Tibial artery (tissue), 4 donors: Measurements from ENCODE around the gene HOMEZ.
"Not testable (repeated sequence)": the region's sequence is repeated elsewhere in the genome, so short reads cannot be mapped to it uniquely, and the experiment has no call there.

Experiments used
- DNase-seq, 2 donors: peaks; one replicate each; pipeline ENCODE4 v3.0.0-alpha.2; 2019
- H3K27ac ChIP-seq, 2 donors: fragments of 200-600 bp; sonication (generic) in 1 of 2; 1 replicate in 1 of 2; 2 replicates in 1 of 2; pipeline ENCODE4 v1.5.1; 2018 to 2019; ENCODE audit warnings: mild to moderate bottlenecking in 1 of 2
- H3K27me3 ChIP-seq, 2 donors: fragments of 200-600 bp; sonication (generic) in 1 of 2; one replicate each; pipeline versions ENCODE4 v1.5.1 to v1.6.0; 2016 to 2019
- H3K36me3 ChIP-seq, 3 donors: fragments of 200-600 bp; sonication (generic) in 2 of 3; one replicate each; pipeline ENCODE4 v1.5.1; 2016 to 2019; ENCODE audit warnings: mild to moderate bottlenecking in 2 of 3
- H3K4me1 ChIP-seq, 4 donors: fragments of 200-600 bp; sonication (generic) in 2 of 4; 1 replicate in 3 of 4; 2 replicates in 1 of 4; pipeline ENCODE4 v1.5.1; 2016 to 2019
- H3K4me3 ChIP-seq, 2 donors: fragments of 200-600 bp; sonication (generic) in 1 of 2; 1 replicate in 1 of 2; 2 replicates in 1 of 2; pipeline ENCODE4 v1.5.1; 2018 to 2019; ENCODE audit warnings: mild to moderate bottlenecking in 2 of 2
- H3K9me3 ChIP-seq, 3 donors: fragments of 200-600 bp; sonication (generic) in 1 of 3; one replicate each; pipeline ENCODE4 v1.5.1; 2016 to 2019
- intact Hi-C: fragments of 100-400 bp; cut with DNase I; formaldehyde crosslinking; loops from one replicate; pipeline ENCODE4 v1.15.0; 2023; ENCODE audit warnings: low total_unique reads
- TF ChIP-seq, protein P1 (sequence below), 2 experiments: fragments of 200-600 bp in 1 of 2; fragments of 450-650 bp in 1 of 2; IDR thresholded peaks; one replicate each; pipeline ENCODE4 v1.5.1; 2017 to 2019; ENCODE audit warnings: antibody characterized with exemption in 2 of 2, mild to moderate bottlenecking in 1 of 2, moderate library complexity in 1 of 2

HOMEZ gene

DNA sequence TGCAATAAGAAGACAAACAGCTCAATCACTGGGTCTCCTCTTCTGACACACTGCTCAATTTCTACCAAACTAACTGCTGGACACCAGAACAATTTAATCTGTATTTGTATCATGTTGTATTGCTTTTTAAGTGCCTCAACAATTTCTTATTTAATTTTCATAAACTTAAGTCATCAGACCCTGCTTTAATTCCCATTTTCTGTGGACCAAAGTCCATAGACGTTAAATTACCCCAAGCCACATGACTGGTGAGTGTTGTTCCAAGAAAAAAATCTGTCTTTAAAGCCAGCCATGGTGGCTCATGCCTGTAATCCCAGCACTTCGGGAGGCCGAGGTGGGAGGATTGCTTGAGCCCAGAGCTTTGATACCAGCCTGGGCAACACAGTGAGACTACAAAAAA lies 8.7 kb downstream of the HOMEZ start:
- intact Hi-C loops = no loop called here
- H3K4me3 ChIP-seq = no peak overlapping the region
- no peak for DNase-seq
- H3K4me1 ChIP-seq = peaks cover 0 to 3% (median 0%) of the 10 kb centered on the region in 4 donors
- H3K9me3 ChIP-seq = no peaks in the 10 kb centered on the region
- H3K27ac ChIP-seq = no peak overlapping the region
- H3K27me3 ChIP-seq = no peaks in the 10 kb centered on the region
- peaks cover 10 to 27% (median 15%) of the 10 kb centered on the region in 3 donors for H3K36me3 ChIP-seq
- TF ChIP-seq, protein P1, sequence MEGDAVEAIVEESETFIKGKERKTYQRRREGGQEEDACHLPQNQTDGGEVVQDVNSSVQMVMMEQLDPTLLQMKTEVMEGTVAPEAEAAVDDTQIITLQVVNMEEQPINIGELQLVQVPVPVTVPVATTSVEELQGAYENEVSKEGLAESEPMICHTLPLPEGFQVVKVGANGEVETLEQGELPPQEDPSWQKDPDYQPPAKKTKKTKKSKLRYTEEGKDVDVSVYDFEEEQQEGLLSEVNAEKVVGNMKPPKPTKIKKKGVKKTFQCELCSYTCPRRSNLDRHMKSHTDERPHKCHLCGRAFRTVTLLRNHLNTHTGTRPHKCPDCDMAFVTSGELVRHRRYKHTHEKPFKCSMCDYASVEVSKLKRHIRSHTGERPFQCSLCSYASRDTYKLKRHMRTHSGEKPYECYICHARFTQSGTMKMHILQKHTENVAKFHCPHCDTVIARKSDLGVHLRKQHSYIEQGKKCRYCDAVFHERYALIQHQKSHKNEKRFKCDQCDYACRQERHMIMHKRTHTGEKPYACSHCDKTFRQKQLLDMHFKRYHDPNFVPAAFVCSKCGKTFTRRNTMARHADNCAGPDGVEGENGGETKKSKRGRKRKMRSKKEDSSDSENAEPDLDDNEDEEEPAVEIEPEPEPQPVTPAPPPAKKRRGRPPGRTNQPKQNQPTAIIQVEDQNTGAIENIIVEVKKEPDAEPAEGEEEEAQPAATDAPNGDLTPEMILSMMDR (IDR thresholded peaks at IDR 0.05) = no peak

DNA sequence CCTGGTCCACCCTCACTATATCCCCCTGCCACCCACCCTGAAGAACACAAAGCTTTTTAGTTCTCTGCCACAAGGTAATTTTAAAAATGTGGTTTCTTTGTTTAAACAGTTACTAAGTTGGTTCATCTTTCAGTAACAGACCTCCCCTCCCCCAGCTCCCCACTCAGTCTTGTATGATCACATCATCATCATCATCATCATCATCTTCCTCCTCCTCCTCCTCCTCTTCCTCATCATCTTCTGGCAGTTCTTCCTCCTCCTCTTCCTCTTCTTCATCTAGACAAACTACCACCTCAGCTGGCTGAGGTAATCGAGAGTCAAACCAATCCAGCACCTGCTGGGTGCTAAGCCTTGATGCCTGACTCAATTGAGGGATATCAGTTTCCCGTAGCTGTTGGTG lies 10.5 kb downstream of the HOMEZ start:
- Histone ChIP-seq H3K27me3 (no peaks in the 10 kb centered on the region), H3K27ac (no peak overlapping the region), H3K9me3 (no peaks in the 10 kb centered on the region), H3K36me3 (peaks cover 10 to 21% (median 15%) of the 10 kb centered on the region in 3 donors), H3K4me3 (no peak overlapping the region), H3K4me1 (peaks cover 0 to 3% (median 0%) of the 10 kb centered on the region in 4 donors)
- no peak for DNase-seq
- TF ChIP-seq, protein P1 (IDR thresholded peaks at IDR 0.05) = no peak
- intact Hi-C loops = no loop called here

DNA sequence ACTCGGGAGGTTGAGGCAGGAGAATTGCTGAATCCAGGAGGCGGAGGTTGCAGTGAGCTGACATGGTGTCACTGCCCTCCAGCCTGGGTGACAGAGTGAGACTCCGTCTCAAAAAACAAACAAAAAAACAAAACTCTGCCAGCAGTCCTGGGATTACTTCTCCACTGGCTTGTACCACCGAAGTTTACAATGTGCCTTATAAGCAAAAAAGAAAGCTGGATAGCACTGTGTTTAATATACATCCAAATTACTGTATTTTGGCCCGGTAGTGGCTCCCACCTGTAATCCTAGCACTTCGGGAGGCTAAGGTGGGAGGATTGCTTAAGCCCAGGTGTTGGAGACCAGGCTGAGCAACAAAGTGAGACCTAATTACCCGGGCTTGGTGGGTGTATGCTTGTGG lies 16.7 kb downstream of the HOMEZ start:
- no peaks in the 10 kb centered on the region for H3K27me3 ChIP-seq

DNA sequence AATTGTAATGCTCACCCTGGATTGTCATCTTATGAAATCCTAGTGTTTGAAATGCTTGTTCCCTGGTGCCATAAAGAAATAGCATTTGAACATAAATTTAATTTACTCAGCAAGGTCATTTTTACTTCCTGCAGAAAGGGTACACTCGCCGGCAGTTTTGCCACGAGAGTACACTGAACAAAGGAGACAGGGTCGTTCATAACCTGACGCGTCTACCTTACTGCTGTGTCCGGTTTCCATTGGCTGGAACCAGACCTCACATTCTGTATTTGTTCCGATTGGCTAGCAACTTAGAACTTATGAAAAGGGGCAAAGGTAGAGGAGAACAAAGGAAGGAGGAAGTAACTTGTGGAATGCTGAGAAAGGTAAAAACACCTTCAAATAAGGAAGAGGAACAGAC lies 25.1 kb downstream of the HOMEZ start:
- H3K27me3 ChIP-seq = peaks cover 0 to 10% of the 10 kb centered on the region in 2 donors
- not testable (repeated sequence) for H3K9me3 ChIP-seq, H3K4me3 ChIP-seq, H3K4me1 ChIP-seq, H3K27ac ChIP-seq, DNase-seq, H3K36me3 ChIP-seq
- intact Hi-C loops = loop anchor here (10.0 kb wide), 1 partner anchor 64 kb away; the partner anchor contains the start of gene PABPN1

More for the DNA sequence above, 16.7 kb downstream of the HOMEZ start:
- TF ChIP-seq, protein P1 (IDR thresholded peaks at IDR 0.05) = no peak
- H3K27ac ChIP-seq = no peak overlapping the region
- no peak for DNase-seq
- intact Hi-C loops = loop anchor here (5.0 to 10.0 kb wide), 2 partner anchors 56 to 108 kb away; partner anchors contain the start of genes CMTM5 and PABPN1
- H3K4me1 ChIP-seq = no peaks in the 10 kb centered on the region
- H3K36me3 ChIP-seq = no peaks in the 10 kb centered on the region
- no peak overlapping the region for H3K4me3 ChIP-seq
- H3K9me3 ChIP-seq = no peaks in the 10 kb centered on the region

DNA sequence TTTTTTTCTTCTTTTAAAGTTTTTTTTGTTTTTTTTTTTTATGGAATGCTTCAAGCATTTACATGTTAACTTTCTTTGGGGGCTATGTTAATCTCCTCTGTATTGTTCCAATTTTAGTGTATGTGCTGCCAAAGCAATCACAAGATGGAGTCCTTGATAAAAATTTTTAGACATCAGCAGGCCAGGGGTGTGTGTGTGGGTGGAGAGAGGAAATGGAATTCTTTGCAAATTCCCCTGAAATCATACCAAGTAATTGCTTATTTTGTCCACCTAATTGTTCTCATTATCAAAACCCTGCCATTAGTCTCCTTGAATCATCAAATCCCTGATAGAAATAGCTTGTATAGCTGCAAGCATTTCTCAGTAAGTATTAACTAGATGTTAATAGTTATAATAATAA lies 26.5 kb downstream of the HOMEZ start:
- intact Hi-C loops = no loop called here
- H3K27ac ChIP-seq = no peak overlapping the region
- H3K9me3 ChIP-seq = no peaks in the 10 kb centered on the region
- DNase-seq = no peak
- no peaks in the 10 kb centered on the region for H3K4me1 ChIP-seq
- H3K36me3 ChIP-seq = no peaks in the 10 kb centered on the region
- no peak overlapping the region for H3K4me3 ChIP-seq
- H3K27me3 ChIP-seq = peaks cover 0 to 10% of the 10 kb centered on the region in 2 donors
- TF ChIP-seq, protein P1 (IDR thresholded peaks at IDR 0.05) = no peak

GRCh38 chr14:23258256-23258655 lies 27.7 kb downstream of the HOMEZ start:
- Histone ChIP-seq H3K9me3 (no peaks in the 10 kb centered on the region), H3K4me3 (no peak overlapping the region), H3K4me1 (no peaks in the 10 kb centered on the region), H3K36me3 (no peaks in the 10 kb centered on the region), H3K27ac (no peak overlapping the region), H3K27me3 (peaks cover 0 to 7% of the 10 kb centered on the region in 2 donors)
- TF ChIP-seq, protein P1 (IDR thresholded peaks at IDR 0.05) = no peak
- intact Hi-C loops = no loop called here
- DNase-seq = no peak
